Measurements from ENCODE around the gene SIVA1. TPM values are rescaled to one million over a fixed set of nuclear protein-coding genes. Genes with fewer than 3 reads are reported as not detected.
A peak's percentile ranks its signal among the peaks of the same experiment; 100 is the strongest.

Gene SIVA1
- polyA plus RNA-seq, 1 of the 3 experiments (the other 2 are of a cell fraction) = 137 TPM

GRCh38 chr14:104776961-104777807 lies 24.2 kb downstream of the SIVA1 start:
- H3K36me3 ChIP-seq (replicated peaks in 1 of 2; ENCODE audit: control insufficient read depth in 1 of 2, insufficient read depth in 2 of 2, low read length in 1 of 2) = peaks cover 4 to 60% of the 10 kb centered on the region in 2 experiments
- 98% methylated on average over 9 of the region's 16 CpGs for WGBS (ENCODE audit: low lambda C conversion rate)
- H3K27me3 ChIP-seq (ENCODE audit: insufficient read depth) = no peaks in the 10 kb centered on the region
- TF ChIP-seq USF1 (IDR thresholded peaks at IDR 0.05; ENCODE audit: borderline replicate concordance, low read depth) (no peak), FOSL2 (IDR thresholded peaks at IDR 0.05; ENCODE audit: borderline replicate concordance, low read depth) (no peak), FOXJ3 (CRISPR knock-in tag; IDR thresholded peaks at IDR 0.05) (no peak), TAF1 (IDR thresholded peaks at IDR 0.05; ENCODE audit: borderline replicate concordance, low read depth, low read length) (no peak)
- TF ChIP-seq, protein P1, sequence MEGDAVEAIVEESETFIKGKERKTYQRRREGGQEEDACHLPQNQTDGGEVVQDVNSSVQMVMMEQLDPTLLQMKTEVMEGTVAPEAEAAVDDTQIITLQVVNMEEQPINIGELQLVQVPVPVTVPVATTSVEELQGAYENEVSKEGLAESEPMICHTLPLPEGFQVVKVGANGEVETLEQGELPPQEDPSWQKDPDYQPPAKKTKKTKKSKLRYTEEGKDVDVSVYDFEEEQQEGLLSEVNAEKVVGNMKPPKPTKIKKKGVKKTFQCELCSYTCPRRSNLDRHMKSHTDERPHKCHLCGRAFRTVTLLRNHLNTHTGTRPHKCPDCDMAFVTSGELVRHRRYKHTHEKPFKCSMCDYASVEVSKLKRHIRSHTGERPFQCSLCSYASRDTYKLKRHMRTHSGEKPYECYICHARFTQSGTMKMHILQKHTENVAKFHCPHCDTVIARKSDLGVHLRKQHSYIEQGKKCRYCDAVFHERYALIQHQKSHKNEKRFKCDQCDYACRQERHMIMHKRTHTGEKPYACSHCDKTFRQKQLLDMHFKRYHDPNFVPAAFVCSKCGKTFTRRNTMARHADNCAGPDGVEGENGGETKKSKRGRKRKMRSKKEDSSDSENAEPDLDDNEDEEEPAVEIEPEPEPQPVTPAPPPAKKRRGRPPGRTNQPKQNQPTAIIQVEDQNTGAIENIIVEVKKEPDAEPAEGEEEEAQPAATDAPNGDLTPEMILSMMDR (IDR thresholded peaks at IDR 0.05) = 0 out of 2 replicates have a peak, but pooled peaks have one; percentile 7
- H3K4me1 ChIP-seq (ENCODE audit: control insufficient read depth in 1 of 2, insufficient read depth in 2 of 2, low read depth in 1 of 2, low read length in 1 of 2) = no peaks in the 10 kb centered on the region
- no peak overlapping the region for H3K4me2 ChIP-seq
- H3K4me3 ChIP-seq (ENCODE audit: low read depth in 2 of 2, low read length in 1 of 2) = no peak overlapping the region
- H4K20me1 ChIP-seq (ENCODE audit: insufficient read depth) = peaks cover 38% of the 10 kb centered on the region
- no peak for DNase-seq
- no peak overlapping the region for H3K27ac ChIP-seq (ENCODE audit: low read depth in 2 of 2, low read length in 1 of 2)
- H3F3A ChIP-seq (replicated peaks; ENCODE audit: insufficient read depth) = no peaks in the 10 kb centered on the region
- no peaks in the 10 kb centered on the region for H3K9me2 ChIP-seq
- H2AFZ ChIP-seq (ENCODE audit: low read depth) = no peak overlapping the region
- ChIA-PET POLR2A (no interaction called here), CTCF (interaction anchor here (1.0 to 1.6 kb wide), 4 partner anchors 9 to 50 kb away, joined by 3 to 7 read pairs (median 4); no protein-coding TSS in a partner anchor)
- H3K9me3 ChIP-seq = no peaks in the 10 kb centered on the region
- peaks cover 4% of the 10 kb centered on the region; the same call in 1 of the 2 replicates for H3K79me2 ChIP-seq (ENCODE audit: insufficient read depth)
- no peak overlapping the region for H3K9ac ChIP-seq

GRCh38 chr14:104777808-104778249 lies 24.9 kb downstream of the SIVA1 start:
- Histone ChIP-seq H2AFZ (ENCODE audit: low read depth) (no peak overlapping the region), H3K36me3 (replicated peaks in 1 of 2; ENCODE audit: control insufficient read depth in 1 of 2, insufficient read depth in 2 of 2, low read length in 1 of 2) (peaks cover 4 to 54% of the 10 kb centered on the region in 2 experiments), H4K20me1 (ENCODE audit: insufficient read depth) (peaks cover 38% of the 10 kb centered on the region), H3K27ac (ENCODE audit: low read depth in 2 of 2, low read length in 1 of 2) (no peak overlapping the region), H3K9me3 (no peaks in the 10 kb centered on the region), H3K9ac (no peak overlapping the region), H3K4me2 (no peak overlapping the region), H3K9me2 (no peaks in the 10 kb centered on the region), H3K4me3 (ENCODE audit: low read depth in 2 of 2, low read length in 1 of 2) (no peak overlapping the region), H3F3A (replicated peaks; ENCODE audit: insufficient read depth) (no peaks in the 10 kb centered on the region), H3K79me2 (ENCODE audit: insufficient read depth) (peaks cover 4% of the 10 kb centered on the region; the same call in 1 of the 2 replicates), H3K27me3 (ENCODE audit: insufficient read depth) (no peaks in the 10 kb centered on the region), H3K4me1 (ENCODE audit: control insufficient read depth in 1 of 2, insufficient read depth in 2 of 2, low read depth in 1 of 2, low read length in 1 of 2) (no peaks in the 10 kb centered on the region)
- DNase-seq = no peak
- ChIA-PET CTCF (interaction anchor here (1.0 to 1.6 kb wide), 2 partner anchors 9 to 49 kb away, joined by 3 to 7 read pairs; no protein-coding TSS in a partner anchor), POLR2A (no interaction called here)
- 80% methylated on average over 4 of the region's 15 CpGs for WGBS (ENCODE audit: low lambda C conversion rate)
- TF ChIP-seq, protein P1 (IDR thresholded peaks at IDR 0.05) = 0 out of 2 replicates have a peak, but pooled peaks have one; percentile 0
- TF ChIP-seq NRF1 (IDR thresholded peaks at IDR 0.05; ENCODE audit: low read depth, low read length) (no peak), ZBTB33 (IDR thresholded peaks at IDR 0.05; ENCODE audit: borderline replicate concordance, low read depth) (no peak)
